Vagina (tissue), 2 donors: ENCODE results near the gene MTHFD1L.

Source experiments
- CTCF ChIP-seq, 3 experiments: fragments of 450-650 bp in 2 of 3; fragments of 200-600 bp in 1 of 3; sonication (generic) in 1 of 3; IDR thresholded peaks; one replicate each; pipeline ENCODE4 v1.5.1; 2017 to 2019; ENCODE audit warnings: antibody characterized with exemption in 3 of 3, mild to moderate bottlenecking in 2 of 3, moderate library complexity in 2 of 3
- POLR2AphosphoS5 ChIP-seq, 2 donors: sonication (generic); formaldehyde crosslinking; IDR thresholded peaks; one replicate each; pipeline ENCODE4 v1.9.0; 2017; ENCODE audit warnings: antibody characterized with exemption in 2 of 2, mild to moderate bottlenecking in 2 of 2, low read depth in 1 of 2; ENCODE audit not compliant: insufficient read depth in 1 of 2

- TF ChIP-seq CTCF (IDR thresholded peaks at IDR 0.05) (no peak), POLR2AphosphoS5 (IDR thresholded peaks at IDR 0.05; ENCODE audit: insufficient read depth in 1 of 2, low read depth in 1 of 2) (no peak)
These were observed 96.9 kb downstream of the MTHFD1L start for GRCh38 chr6:150962436-150962835.
